ENCODE results near the gene TMEM63B.
"Not testable (repeated sequence)": the region's sequence is repeated elsewhere in the genome, so short reads cannot be mapped to it uniquely, and the experiment has no call there.

The TMEM63B gene

DNA sequence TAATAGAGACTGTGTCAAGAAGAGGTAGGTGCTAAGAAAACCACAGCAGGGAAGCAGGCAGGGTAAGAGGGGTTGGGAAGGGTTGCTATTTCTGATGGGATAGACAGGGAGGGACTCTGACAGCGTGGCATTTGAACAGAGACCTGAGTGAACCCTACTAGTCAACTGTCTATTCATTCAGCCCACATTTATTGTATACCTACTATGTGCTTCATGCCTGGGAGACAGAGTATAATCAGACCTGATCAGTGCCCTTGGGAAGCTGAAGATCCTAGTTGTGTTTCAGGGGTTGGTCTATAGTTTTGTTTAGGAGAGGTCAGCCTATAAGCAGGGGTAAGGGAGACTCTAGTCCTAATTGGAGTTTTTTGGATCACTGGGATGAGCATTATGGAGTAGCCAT, 16.4 kb downstream of the TMEM63B start:
- Histone ChIP-seq H3K18ac (ENCODE audit: low read length) (no peak overlapping the region), H3K4me1 (ENCODE audit: control insufficient read depth in 2 of 2, insufficient read depth in 1 of 2, low read depth in 1 of 2, low read length in 2 of 2) (peaks cover 0 to 7% of the 10 kb centered on the region in 2 donors), H3K9ac (ENCODE audit: low read depth, low read length, poor library complexity) (peak overlapping the region; percentile 37), H3K14ac (ENCODE audit: low read length) (no peak overlapping the region), H2BK12ac (ENCODE audit: low read length) (no peak overlapping the region), H3K9me3 (replicated peaks in 1 of 2; ENCODE audit: control insufficient read depth in 2 of 2, insufficient read depth in 1 of 2, low read depth in 1 of 2, low read length in 2 of 2) (no peaks in the 10 kb centered on the region), H3K4me3 (ENCODE audit: low read length in 2 of 2) (no peak overlapping the region), H3K27me3 (ENCODE audit: control insufficient read depth in 3 of 3, insufficient read depth in 3 of 3, low read depth in 1 of 3, low read length in 3 of 3) (no peaks in the 10 kb centered on the region), H2BK15ac (ENCODE audit: low read length) (no peak overlapping the region), H3K27ac (replicated peaks; ENCODE audit: low read length) (no peak overlapping the region), H2BK5ac (ENCODE audit: low read length) (no peak overlapping the region), H3K4ac (ENCODE audit: low read length) (no peak overlapping the region), H2BK120ac (ENCODE audit: low read depth, low read length) (no peak overlapping the region), H3K36me3 (replicated peaks in 1 of 2; ENCODE audit: control insufficient read depth in 2 of 2, insufficient read depth in 2 of 2, low read length in 2 of 2) (peaks cover 42 to 58% of the 10 kb centered on the region in 2 donors), H3K4me2 (ENCODE audit: insufficient read depth, low read length, poor library complexity, severe bottlenecking) (no peak overlapping the region), H3K23ac (ENCODE audit: low read depth, low read length, poor library complexity) (no peak overlapping the region), H2AK5ac (ENCODE audit: low read depth, low read length) (no peak overlapping the region), H4K8ac (ENCODE audit: low read depth, low read length) (no peak overlapping the region), H2AFZ (ENCODE audit: low read length) (no peak overlapping the region), H4K91ac (ENCODE audit: low read depth, low read length, poor library complexity) (no peak overlapping the region), H3K79me1 (ENCODE audit: low read depth, low read length) (peaks cover 2% of the 10 kb centered on the region)
- DNase-seq (ENCODE audit: low spot score), result no peak
- WGBS, 2 donors (ENCODE audit: extremely low coverage in 2 of 2, insufficient read length in 2 of 2, insufficient replicate concordance in 1 of 2), result no CpG with 5 or more reads among the region's 1 CpG

DNA sequence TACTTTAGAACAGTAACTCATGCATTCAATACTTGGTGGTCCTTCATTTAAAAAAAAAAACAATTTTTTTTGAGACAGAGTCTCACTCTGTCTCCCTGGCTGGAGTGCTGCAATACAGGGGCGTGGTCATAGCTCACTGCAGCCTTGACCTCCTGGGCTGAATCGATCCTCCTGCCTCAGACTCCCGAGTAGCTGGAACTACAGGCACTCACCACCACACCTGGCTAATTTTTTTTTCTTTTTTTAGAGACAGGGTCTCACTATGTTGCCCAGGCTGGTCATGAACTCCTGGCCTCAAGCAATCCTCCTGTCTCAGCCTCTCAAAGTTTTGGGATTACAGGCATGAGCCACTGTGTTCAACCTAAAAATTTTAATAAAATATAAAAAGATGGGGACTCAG, 17.2 kb downstream of the TMEM63B start:
- not testable (repeated sequence) for H2BK12ac ChIP-seq (ENCODE audit: low read length); H3K18ac ChIP-seq (ENCODE audit: low read length); H2BK15ac ChIP-seq (ENCODE audit: low read length); DNase-seq (ENCODE audit: low spot score); H3K9me3 ChIP-seq (replicated peaks in 1 of 2; ENCODE audit: control insufficient read depth in 2 of 2, insufficient read depth in 1 of 2, low read depth in 1 of 2, low read length in 2 of 2); H3K27ac ChIP-seq (replicated peaks; ENCODE audit: low read length); H3K27me3 ChIP-seq (ENCODE audit: control insufficient read depth in 3 of 3, insufficient read depth in 3 of 3, low read depth in 1 of 3, low read length in 3 of 3); H4K8ac ChIP-seq (ENCODE audit: low read depth, low read length); H3K14ac ChIP-seq (ENCODE audit: low read length); H2BK120ac ChIP-seq (ENCODE audit: low read depth, low read length); H3K23ac ChIP-seq (ENCODE audit: low read depth, low read length, poor library complexity); H4K91ac ChIP-seq (ENCODE audit: low read depth, low read length, poor library complexity); H2AK5ac ChIP-seq (ENCODE audit: low read depth, low read length); H2BK5ac ChIP-seq (ENCODE audit: low read length); H3K4me3 ChIP-seq (ENCODE audit: low read length in 2 of 2); H3K79me1 ChIP-seq (ENCODE audit: low read depth, low read length); H3K9ac ChIP-seq (ENCODE audit: low read depth, low read length, poor library complexity); H3K4ac ChIP-seq (ENCODE audit: low read length); H2AFZ ChIP-seq (ENCODE audit: low read length); H3K4me2 ChIP-seq (ENCODE audit: insufficient read depth, low read length, poor library complexity, severe bottlenecking); H3K4me1 ChIP-seq (ENCODE audit: control insufficient read depth in 2 of 2, insufficient read depth in 1 of 2, low read depth in 1 of 2, low read length in 2 of 2)
- H3K36me3 ChIP-seq (replicated peaks in 1 of 2; ENCODE audit: control insufficient read depth in 2 of 2, insufficient read depth in 2 of 2, low read length in 2 of 2), result peaks cover 43 to 61% of the 10 kb centered on the region in 2 donors
- WGBS, 2 donors (ENCODE audit: extremely low coverage in 2 of 2, insufficient read length in 2 of 2, insufficient replicate concordance in 1 of 2), result no CpG with 5 or more reads among the region's 3 CpGs

DNA sequence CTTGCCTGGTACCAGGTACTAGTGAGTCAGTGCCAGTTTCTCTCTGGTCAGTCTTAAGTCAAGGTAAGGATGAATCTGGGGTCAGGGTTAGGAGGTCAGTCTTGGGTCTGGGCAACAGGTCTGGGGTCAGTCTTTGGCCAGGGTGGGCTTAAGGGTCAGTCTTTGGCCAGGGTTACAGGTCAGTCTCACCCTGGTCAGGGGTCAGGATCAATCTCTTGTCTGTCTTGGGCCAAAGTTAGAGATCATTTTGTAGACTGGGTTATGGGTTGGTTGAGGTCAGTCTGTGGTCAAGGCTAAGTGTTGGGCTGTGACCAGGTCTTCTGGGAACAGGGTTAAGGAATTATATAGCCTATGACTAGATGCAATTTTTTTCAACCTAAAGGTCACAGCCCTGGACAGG, 18.5 kb downstream of the TMEM63B start:
- H3K23ac ChIP-seq (ENCODE audit: low read depth, low read length, poor library complexity), result no peak overlapping the region

DNA sequence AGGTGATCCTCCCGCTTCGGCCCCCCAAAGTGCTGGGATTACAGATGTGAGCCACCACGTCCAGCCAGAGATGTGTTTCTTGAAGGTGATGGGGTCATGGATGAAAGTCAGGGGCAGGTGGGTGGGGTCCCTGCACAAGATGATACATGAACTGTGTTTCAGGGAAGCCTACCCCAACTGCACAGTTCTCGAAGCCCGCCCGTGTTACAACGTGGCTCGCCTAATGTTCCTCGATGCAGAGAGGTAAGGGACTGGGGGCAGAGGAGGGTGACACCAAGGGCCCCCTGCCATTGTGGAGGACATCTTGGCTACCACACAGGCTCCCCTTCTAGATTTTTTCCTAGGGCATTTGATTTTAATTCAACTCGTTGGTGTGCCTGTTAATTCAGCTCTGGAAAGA, 19.3 kb downstream of the TMEM63B start:
- H3K23ac ChIP-seq (ENCODE audit: low read depth, low read length, poor library complexity), result no peak overlapping the region
- no peak overlapping the region for H3K14ac ChIP-seq (ENCODE audit: low read length)
- no peak overlapping the region for H2AK5ac ChIP-seq (ENCODE audit: low read depth, low read length)
- no peak overlapping the region for H4K91ac ChIP-seq (ENCODE audit: low read depth, low read length, poor library complexity)
- H3K4me2 ChIP-seq (ENCODE audit: insufficient read depth, low read length, poor library complexity, severe bottlenecking), result no peak overlapping the region
- no peak overlapping the region for H2AFZ ChIP-seq (ENCODE audit: low read length)
- H3K27me3 ChIP-seq (ENCODE audit: control insufficient read depth in 3 of 3, insufficient read depth in 3 of 3, low read depth in 1 of 3, low read length in 3 of 3), result no peaks in the 10 kb centered on the region
- H3K79me1 ChIP-seq (ENCODE audit: low read depth, low read length), result peaks cover 2% of the 10 kb centered on the region
- H3K4me3 ChIP-seq (ENCODE audit: low read length in 2 of 2), result no peak overlapping the region
- DNase-seq (ENCODE audit: low spot score), result no peak
- no peak overlapping the region for H3K4ac ChIP-seq (ENCODE audit: low read length)
- no peak overlapping the region for H3K18ac ChIP-seq (ENCODE audit: low read length)
- H2BK5ac ChIP-seq (ENCODE audit: low read length), result no peak overlapping the region
- no peak overlapping the region for H2BK12ac ChIP-seq (ENCODE audit: low read length)
- H2BK15ac ChIP-seq (ENCODE audit: low read length), result no peak overlapping the region
- no peak overlapping the region for H3K27ac ChIP-seq (replicated peaks; ENCODE audit: low read length)
- no CpG with 5 or more reads among the region's 10 CpGs for WGBS, 2 donors (ENCODE audit: extremely low coverage in 2 of 2, insufficient read length in 2 of 2, insufficient replicate concordance in 1 of 2)
- no peak overlapping the region for H4K8ac ChIP-seq (ENCODE audit: low read depth, low read length)
- no peaks in the 10 kb centered on the region for H3K9me3 ChIP-seq (replicated peaks in 1 of 2; ENCODE audit: control insufficient read depth in 2 of 2, insufficient read depth in 1 of 2, low read depth in 1 of 2, low read length in 2 of 2)
- H3K4me1 ChIP-seq (ENCODE audit: control insufficient read depth in 2 of 2, insufficient read depth in 1 of 2, low read depth in 1 of 2, low read length in 2 of 2), result peaks cover 0 to under 1% of the 10 kb centered on the region in 2 donors
- no peak overlapping the region for H2BK120ac ChIP-seq (ENCODE audit: low read depth, low read length)
- peaks cover 29 to 47% of the 10 kb centered on the region in 2 donors for H3K36me3 ChIP-seq (replicated peaks in 1 of 2; ENCODE audit: control insufficient read depth in 2 of 2, insufficient read depth in 2 of 2, low read length in 2 of 2)
- no peak overlapping the region for H3K9ac ChIP-seq (ENCODE audit: low read depth, low read length, poor library complexity)

More for the DNA sequence above, 18.5 kb downstream of the TMEM63B start:
- Histone ChIP-seq H2BK5ac (ENCODE audit: low read length) (no peak overlapping the region), H3K36me3 (replicated peaks in 1 of 2; ENCODE audit: control insufficient read depth in 2 of 2, insufficient read depth in 2 of 2, low read length in 2 of 2) (peaks cover 35 to 56% of the 10 kb centered on the region in 2 donors), H2BK120ac (ENCODE audit: low read depth, low read length) (no peak overlapping the region), H4K8ac (ENCODE audit: low read depth, low read length) (no peak overlapping the region), H3K4me2 (ENCODE audit: insufficient read depth, low read length, poor library complexity, severe bottlenecking) (no peak overlapping the region), H2AFZ (ENCODE audit: low read length) (no peak overlapping the region), H2AK5ac (ENCODE audit: low read depth, low read length) (no peak overlapping the region), H4K91ac (ENCODE audit: low read depth, low read length, poor library complexity) (no peak overlapping the region), H3K4me1 (ENCODE audit: control insufficient read depth in 2 of 2, insufficient read depth in 1 of 2, low read depth in 1 of 2, low read length in 2 of 2) (no peaks in the 10 kb centered on the region), H2BK15ac (ENCODE audit: low read length) (no peak overlapping the region), H3K14ac (ENCODE audit: low read length) (no peak overlapping the region), H3K9me3 (replicated peaks in 1 of 2; ENCODE audit: control insufficient read depth in 2 of 2, insufficient read depth in 1 of 2, low read depth in 1 of 2, low read length in 2 of 2) (no peaks in the 10 kb centered on the region), H3K9ac (ENCODE audit: low read depth, low read length, poor library complexity) (peak overlapping the region; percentile 39), H3K18ac (ENCODE audit: low read length) (no peak overlapping the region), H3K4ac (ENCODE audit: low read length) (no peak overlapping the region), H3K79me1 (ENCODE audit: low read depth, low read length) (peaks cover 2% of the 10 kb centered on the region), H3K27ac (replicated peaks; ENCODE audit: low read length) (no peak overlapping the region), H3K4me3 (ENCODE audit: low read length in 2 of 2) (no peak overlapping the region), H2BK12ac (ENCODE audit: low read length) (no peak overlapping the region), H3K27me3 (ENCODE audit: control insufficient read depth in 3 of 3, insufficient read depth in 3 of 3, low read depth in 1 of 3, low read length in 3 of 3) (no peaks in the 10 kb centered on the region)
- no peak for DNase-seq (ENCODE audit: low spot score)
